Measurements from ENCODE around the gene SMYD3. TPM values are rescaled to one million over a fixed set of nuclear protein-coding genes. Genes with fewer than 3 reads are reported as not detected.

The SMYD3 gene
- total and polyA plus RNA-seq, 2 of the 4 experiments (the other 2 are of a cell fraction): 26.5 to 37.6 TPM

- WGBS, 2 experiments (ENCODE audit: extremely low coverage in 2 of 2, insufficient read length in 1 of 2): no CpG with 5 or more reads among the region's 3 CpGs
- H3K56ac ChIP-seq (ENCODE audit: extremely low read depth, insufficient read depth, low read length): no peak overlapping the region
- H3K14ac ChIP-seq (replicated peaks; ENCODE audit: low read depth, low read length): no peak overlapping the region
- ChIA-PET CTCF (interaction anchor here (0.6 kb wide), 1 partner anchor 11 kb away, joined by 3 read pairs; no protein-coding TSS in a partner anchor), POLR2A (ENCODE audit: unreplicated experiment) (no interaction called here)
- no peak overlapping the region for H3K23ac ChIP-seq (ENCODE audit: low read depth, low read length)
- DNase-seq: no peak
- TF ChIP-seq MAZ (IDR thresholded peaks at IDR 0.05; ENCODE audit: borderline replicate concordance, low read depth, low read length) (no peak), SMC3 (IDR thresholded peaks at IDR 0.05; ENCODE audit: low read depth, low read length) (no peak), MXI1 (IDR thresholded peaks at IDR 0.05; ENCODE audit: borderline replicate concordance, low read depth, low read length) (no peak), ELK1 (IDR thresholded peaks at IDR 0.05; ENCODE audit: borderline replicate concordance, low read depth, low read length) (no peak), CEBPB (IDR thresholded peaks at IDR 0.05; ENCODE audit: low read depth, low read length) (no peak), BHLHE40 (IDR thresholded peaks at IDR 0.05; ENCODE audit: low read depth, low read length) (no peak), FOS (IDR thresholded peaks at IDR 0.05; ENCODE audit: low read depth, low read length) (no peak), POLR2A (IDR thresholded peaks at IDR 0.05; ENCODE audit: low read depth, low read length) (no peak)
- no peak overlapping the region for H2BK15ac ChIP-seq (ENCODE audit: low read depth, low read length)
- H4K8ac ChIP-seq (ENCODE audit: low read depth in 2 of 2, low read length in 2 of 2): no peak overlapping the region
- H3K9ac ChIP-seq (ENCODE audit: low read depth, low read length): no peak overlapping the region
- no peak overlapping the region for H2AK5ac ChIP-seq (ENCODE audit: low read depth, low read length)
- H3K9me3 ChIP-seq (ENCODE audit: control insufficient read depth, insufficient read depth, low read length): no peaks in the 10 kb centered on the region
- no peak overlapping the region for H2BK5ac ChIP-seq (ENCODE audit: low read depth, low read length, poor library complexity, severe bottlenecking)
- BruUV-seq (replicated peaks): no TSS peak
- H3K4me3 ChIP-seq (ENCODE audit: insufficient read depth, low read depth, low read length): no peak overlapping the region
- H2AFZ ChIP-seq (replicated peaks; ENCODE audit: low read length, poor library complexity): no peak overlapping the region
- intact Hi-C loops (cut with micrococcal nuclease): loop anchor here (10.0 kb wide), 1 partner anchor 343 kb away; no protein-coding TSS in a partner anchor
- H2BK120ac ChIP-seq (ENCODE audit: low read depth, low read length): no peak overlapping the region
- H3K18ac ChIP-seq (ENCODE audit: low read depth, low read length): no peak overlapping the region
- in situ Hi-C loops (cut with MboI; ENCODE audit: low sequenced_read_pairs): no loop called here
- H3K79me1 ChIP-seq (ENCODE audit: low read depth in 1 of 2, low read length in 2 of 2): no peaks in the 10 kb centered on the region
- H3K27ac ChIP-seq (ENCODE audit: insufficient read depth, low read length): no peak overlapping the region
- no peak overlapping the region for H4K5ac ChIP-seq (ENCODE audit: low read depth, low read length)
- H3K36me3 ChIP-seq (ENCODE audit: control insufficient read depth, insufficient read depth, low read length): no peaks in the 10 kb centered on the region
- H2AK9ac ChIP-seq (replicated peaks; ENCODE audit: low read depth, low read length, poor library complexity): no peak overlapping the region
- no peaks in the 10 kb centered on the region for H3K4me1 ChIP-seq (ENCODE audit: control insufficient read depth, insufficient read depth, low read length)
- no peaks in the 10 kb centered on the region for H3K9me1 ChIP-seq (ENCODE audit: insufficient read depth, low read length)
- dilution Hi-C loops (cut with HindIII; ENCODE audit: low sequenced_read_pairs, unreplicated experiment): no loop called here
- H2BK20ac ChIP-seq (ENCODE audit: low read depth, low read length): no peak overlapping the region
- no peaks in the 10 kb centered on the region for H4K20me1 ChIP-seq (ENCODE audit: insufficient read depth, low read length)
- no peaks in the 10 kb centered on the region for H3K27me3 ChIP-seq (ENCODE audit: control insufficient read depth, insufficient read depth, low read length)
- H3K4me2 ChIP-seq (ENCODE audit: low read depth, low read length): no peak overlapping the region
- no peak for ATAC-seq (ENCODE audit: low read depth)
- H3K4ac ChIP-seq (ENCODE audit: low read depth, low read length): no peak overlapping the region
- no peak overlapping the region for H4K91ac ChIP-seq (ENCODE audit: insufficient read depth, low read depth, low read length)
Measured at GRCh38 chr1:246122071-246122470, 385.0 kb downstream of the SMYD3 start.
